ENCODE results near the gene DDX47.

DDX47 gene

GRCh38 chr12:12813120-12814101 is at the start of gene DDX47:
Gene DDX47, plus strand, starts transcription at chr12:12813346. Its CDS starts 22 bp downstream, at chr12:12813368.
- in situ Hi-C loops (cut with HindIII; ENCODE audit: low sequenced_read_pairs) = no loop called here

GRCh38 chr12:12764824-12765223 is 48.3 kb upstream of the DDX47 start:
- in situ Hi-C loops (cut with HindIII; ENCODE audit: low sequenced_read_pairs) = no loop called here

- in situ Hi-C loops (cut with HindIII; ENCODE audit: low sequenced_read_pairs) = no loop called here
Measured at GRCh38 chr12:12770262-12770661, 42.9 kb upstream of the DDX47 start.

- in situ Hi-C loops (cut with HindIII; ENCODE audit: low sequenced_read_pairs) = no loop called here
Measured at GRCh38 chr12:12774791-12775190, 38.4 kb upstream of the DDX47 start.

- in situ Hi-C loops (cut with HindIII; ENCODE audit: low sequenced_read_pairs) = no loop called here
Measured at GRCh38 chr12:12776261-12776660, 36.9 kb upstream of the DDX47 start.

GRCh38 chr12:12777092-12777491 is 36.1 kb upstream of the DDX47 start:
- in situ Hi-C loops (cut with HindIII; ENCODE audit: low sequenced_read_pairs) = no loop called here

- in situ Hi-C loops (cut with HindIII; ENCODE audit: low sequenced_read_pairs) = no loop called here
Measured at GRCh38 chr12:12779007-12779406, 34.1 kb upstream of the DDX47 start.

- in situ Hi-C loops (cut with HindIII; ENCODE audit: low sequenced_read_pairs) = no loop called here
Measured at GRCh38 chr12:12779529-12779928, 33.6 kb upstream of the DDX47 start.

- in situ Hi-C loops (cut with HindIII; ENCODE audit: low sequenced_read_pairs) = no loop called here
Measured at GRCh38 chr12:12784116-12784515, 29.0 kb upstream of the DDX47 start.

GRCh38 chr12:12784911-12785814 is 28.0 kb upstream of the DDX47 start, which contains the start of gene APOLD1:
Gene APOLD1, plus strand, starts transcription at chr12:12785659. Its CDS starts 33 bp downstream, at chr12:12785692.
- in situ Hi-C loops (cut with HindIII; ENCODE audit: low sequenced_read_pairs) = no loop called here

- in situ Hi-C loops (cut with HindIII; ENCODE audit: low sequenced_read_pairs) = no loop called here
Measured at GRCh38 chr12:12786351-12786705, 26.8 kb upstream of the DDX47 start.

- in situ Hi-C loops (cut with HindIII; ENCODE audit: low sequenced_read_pairs) = no loop called here
Measured at GRCh38 chr12:12786706-12787601, 26.2 kb upstream of the DDX47 start.

GRCh38 chr12:12788131-12788530 is 25.0 kb upstream of the DDX47 start:
- in situ Hi-C loops (cut with HindIII; ENCODE audit: low sequenced_read_pairs) = no loop called here

GRCh38 chr12:12788675-12789368 is 24.3 kb upstream of the DDX47 start:
- in situ Hi-C loops (cut with HindIII; ENCODE audit: low sequenced_read_pairs) = no loop called here

- in situ Hi-C loops (cut with HindIII; ENCODE audit: low sequenced_read_pairs) = no loop called here
Measured at GRCh38 chr12:12790956-12791355, 22.2 kb upstream of the DDX47 start.

GRCh38 chr12:12791756-12792369 is 21.3 kb upstream of the DDX47 start:
- in situ Hi-C loops (cut with HindIII; ENCODE audit: low sequenced_read_pairs) = no loop called here

- in situ Hi-C loops (cut with HindIII; ENCODE audit: low sequenced_read_pairs) = no loop called here
Measured at GRCh38 chr12:12792421-12792820, 20.7 kb upstream of the DDX47 start.

- in situ Hi-C loops (cut with HindIII; ENCODE audit: low sequenced_read_pairs) = no loop called here
Measured at GRCh38 chr12:12794686-12795085, 18.5 kb upstream of the DDX47 start.

GRCh38 chr12:12796171-12796570 is 17.0 kb upstream of the DDX47 start:
- in situ Hi-C loops (cut with HindIII; ENCODE audit: low sequenced_read_pairs) = no loop called here
